Measurements from ENCODE around the gene TAF9.
A peak's percentile ranks its signal among the peaks of the same experiment; 100 is the strongest.
"Not testable (repeated sequence)": the region's sequence is repeated elsewhere in the genome, so short reads cannot be mapped to it uniquely, and the experiment has no call there.

Gene TAF9, protein sequence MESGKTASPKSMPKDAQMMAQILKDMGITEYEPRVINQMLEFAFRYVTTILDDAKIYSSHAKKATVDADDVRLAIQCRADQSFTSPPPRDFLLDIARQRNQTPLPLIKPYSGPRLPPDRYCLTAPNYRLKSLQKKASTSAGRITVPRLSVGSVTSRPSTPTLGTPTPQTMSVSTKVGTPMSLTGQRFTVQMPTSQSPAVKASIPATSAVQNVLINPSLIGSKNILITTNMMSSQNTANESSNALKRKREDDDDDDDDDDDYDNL

DNA sequence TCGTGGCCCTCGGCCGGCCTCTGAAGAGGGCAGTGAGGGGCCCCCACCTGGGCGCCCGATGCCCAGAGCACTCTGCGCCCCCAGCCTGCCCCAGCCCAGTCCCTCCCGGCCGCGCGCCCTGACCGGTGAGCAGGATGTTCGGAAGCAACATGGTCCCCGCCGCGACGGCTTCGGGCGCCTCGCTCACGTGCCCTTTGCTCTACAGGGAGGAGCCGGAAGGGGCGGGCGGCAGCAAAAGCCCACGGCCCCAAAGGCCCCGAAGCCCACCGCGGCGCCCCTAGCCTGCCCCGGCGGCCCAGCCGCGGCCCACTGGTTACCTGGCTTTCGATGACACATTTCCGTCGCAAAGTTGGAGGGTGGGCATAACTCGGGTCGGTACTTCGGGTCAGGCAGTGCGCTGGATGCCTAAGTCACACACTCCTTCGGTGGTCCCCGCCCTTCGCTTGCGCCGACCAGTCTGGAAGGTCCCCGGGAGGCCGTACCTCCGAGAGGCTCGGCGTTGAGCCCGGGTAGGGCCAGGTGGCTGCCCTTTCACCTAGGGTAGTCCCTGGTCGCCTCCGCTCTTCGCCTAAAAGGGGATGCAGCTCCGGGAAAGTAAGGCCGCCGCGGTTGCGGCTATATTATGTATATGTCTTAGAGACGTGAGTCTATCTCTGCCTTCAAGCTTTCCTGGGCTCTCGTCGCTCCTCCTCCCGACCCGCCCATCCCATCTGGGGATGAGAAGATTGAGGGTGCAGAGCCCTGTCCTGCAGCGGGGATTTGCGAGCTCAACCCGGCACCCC, at the start of gene TAF9, which contains the start of the genes AK6 and RAD17:
TSS of gene TAF9 (minus strand) at position 181 of the 782 bp plus-strand sequence. CDS start 3,783 bp downstream, outside the sequence.
TSS of gene AK6 (minus strand) at position 181 of the 782 bp plus-strand sequence. CDS start at position 151, 30 bp downstream.
TSS of gene RAD17 (plus strand) at position 479 of the 782 bp plus-strand sequence. CDS start 2,391 bp downstream, outside the sequence.
- peak; percentile 73 for DNase-seq (ENCODE audit: low read depth)

DNA sequence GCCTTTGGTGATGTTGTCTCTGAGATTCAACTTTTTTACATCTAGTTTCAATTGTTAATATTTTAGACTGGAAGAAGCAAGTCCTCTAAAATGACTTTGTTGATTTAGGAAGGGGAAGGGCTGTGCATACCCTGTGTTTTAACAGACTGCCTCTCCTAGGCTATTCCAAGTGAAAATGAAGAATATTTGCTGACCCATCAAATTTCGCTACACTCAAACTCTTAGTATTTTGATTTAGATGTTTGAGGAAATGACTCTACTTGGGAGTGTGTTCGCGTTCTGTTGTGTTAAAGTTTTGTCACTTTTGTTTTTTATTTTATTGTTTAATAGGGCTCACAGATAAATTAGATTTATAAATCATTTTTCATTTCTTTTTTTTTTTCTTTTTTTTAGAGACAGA, 49.2 kb upstream of the TAF9 start:
- no peak for DNase-seq (ENCODE audit: low read depth)

GRCh38 chr5:69416699-69417098, 47.4 kb upstream of the TAF9 start:
- DNase-seq (ENCODE audit: low read depth), result no peak

DNA sequence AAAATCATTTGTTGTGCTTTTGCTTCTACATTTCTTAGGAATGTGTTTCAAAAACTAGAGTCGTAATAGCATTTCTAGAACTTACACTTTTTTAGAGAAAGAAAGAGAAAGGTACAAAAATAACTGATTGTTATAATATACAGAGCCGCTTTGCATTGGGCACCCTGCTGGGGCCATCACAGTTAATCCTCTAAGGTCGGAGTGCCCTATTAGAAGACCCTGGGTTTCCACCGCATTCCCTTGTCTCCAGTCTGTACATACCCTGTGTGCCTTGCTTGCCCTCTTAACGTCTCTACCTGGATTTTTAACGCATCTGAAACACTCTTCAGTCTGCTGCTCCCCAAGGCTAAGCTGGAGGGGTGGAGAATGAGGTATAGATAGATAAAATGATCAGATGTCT, 46.9 kb upstream of the TAF9 start:
- no peak for DNase-seq (ENCODE audit: low read depth)

GRCh38 chr5:69415584-69415958, 46.3 kb upstream of the TAF9 start:
- DNase-seq (ENCODE audit: low read depth), result no peak

DNA sequence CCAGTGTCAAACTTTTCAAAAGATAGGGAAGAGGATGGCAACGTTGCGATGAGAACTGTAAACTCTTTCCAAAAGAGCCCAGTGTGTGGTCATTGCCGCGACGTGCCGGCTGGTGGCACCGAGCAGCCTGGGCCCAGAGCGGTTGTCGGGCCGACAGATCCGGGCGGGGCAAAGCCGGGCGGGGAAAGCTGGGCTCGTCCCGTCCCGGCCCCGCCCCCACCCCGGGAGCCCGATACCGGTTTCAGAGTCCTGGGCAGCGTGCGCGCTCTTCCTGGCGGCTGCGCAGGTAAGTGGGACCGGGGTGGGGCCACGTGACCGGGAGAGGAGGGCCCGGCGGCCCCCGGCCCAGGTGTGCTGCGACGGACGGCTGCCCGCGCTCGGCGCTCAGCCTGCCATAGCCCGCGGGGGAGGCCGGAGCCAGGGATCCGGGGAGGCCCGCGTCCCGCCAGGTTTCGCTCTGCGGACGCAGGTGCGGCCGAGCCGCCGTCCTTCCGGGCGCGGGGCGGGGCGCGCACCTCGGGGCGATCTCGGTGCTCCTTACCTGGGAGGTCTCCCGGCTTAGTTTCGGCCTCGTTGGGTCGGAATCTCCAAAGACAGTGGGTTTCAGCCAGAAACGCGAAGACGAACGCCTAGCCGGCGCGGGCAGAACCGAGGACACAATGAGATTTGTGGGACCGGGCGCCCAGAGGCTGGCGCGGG, 45.7 kb upstream of the TAF9 start, which contains the start of gene MARVELD2:
TSS of gene MARVELD2 (plus strand) at position 232 of the 699 bp plus-strand sequence. CDS start 4,270 bp downstream, outside the sequence.
- no peak for DNase-seq (ENCODE audit: low read depth)

GRCh38 chr5:69404659-69405330, 35.5 kb upstream of the TAF9 start:
- DNase-seq (ENCODE audit: low read depth), result no peak

GRCh38 chr5:69378376-69378775, 9.1 kb upstream of the TAF9 start:
- no peak for DNase-seq (ENCODE audit: low read depth)

DNA sequence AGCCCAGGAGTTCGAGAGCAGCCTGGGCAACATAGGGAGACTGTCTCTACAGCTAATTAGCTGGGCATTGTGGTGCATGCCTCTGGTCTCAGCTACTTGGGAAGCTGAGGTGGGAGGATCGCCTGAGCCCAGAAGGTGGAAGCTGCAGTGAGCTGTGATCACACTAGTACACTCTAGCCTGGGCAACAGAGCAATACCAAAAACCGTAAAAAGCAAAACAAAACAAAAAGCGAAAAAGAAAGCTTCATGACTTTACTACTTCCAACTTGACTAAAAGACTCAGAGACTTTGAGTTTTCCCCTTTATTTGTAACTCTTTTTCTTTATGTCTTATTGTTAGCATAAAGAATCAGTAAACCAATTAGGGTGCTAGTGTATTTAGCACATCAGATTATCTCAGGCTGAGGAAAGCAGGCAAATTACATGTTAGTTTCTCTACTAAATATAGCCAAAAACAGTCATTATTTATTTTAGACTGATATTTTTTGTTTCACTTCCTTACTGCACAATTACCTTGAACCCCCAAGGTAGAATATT, 5.7 kb upstream of the TAF9 start:
- DNase-seq (ENCODE audit: low read depth), result no peak

DNA sequence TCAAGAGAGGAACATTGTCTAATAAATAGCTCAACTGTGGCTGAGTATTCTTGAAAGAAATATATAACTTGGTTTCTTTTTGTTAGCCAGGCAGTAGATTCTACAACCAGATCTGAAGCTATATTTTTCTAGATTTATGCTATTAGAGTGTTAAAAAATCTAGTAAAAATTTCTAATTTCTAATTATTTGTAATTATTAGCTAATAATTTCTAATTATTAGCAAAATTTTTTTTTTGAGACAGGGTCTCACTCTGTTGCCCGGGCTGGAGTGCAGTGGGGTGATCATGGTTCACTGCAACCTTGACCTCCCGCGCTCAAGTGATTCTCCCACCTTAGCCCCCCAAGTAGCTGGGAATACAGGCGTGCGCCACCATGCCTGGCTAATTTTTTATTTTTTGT, 3.1 kb upstream of the TAF9 start:
- DNase-seq (ENCODE audit: low read depth), result no peak

GRCh38 chr5:69370335-69370734, 1.0 kb upstream of the TAF9 start:
- DNase-seq (ENCODE audit: low read depth), result not testable (repeated sequence)

- peak; percentile 24 for DNase-seq (ENCODE audit: low read depth)
Measured at GRCh38 chr5:69368458-69369339, 621 bp downstream of the TAF9 start.

DNA sequence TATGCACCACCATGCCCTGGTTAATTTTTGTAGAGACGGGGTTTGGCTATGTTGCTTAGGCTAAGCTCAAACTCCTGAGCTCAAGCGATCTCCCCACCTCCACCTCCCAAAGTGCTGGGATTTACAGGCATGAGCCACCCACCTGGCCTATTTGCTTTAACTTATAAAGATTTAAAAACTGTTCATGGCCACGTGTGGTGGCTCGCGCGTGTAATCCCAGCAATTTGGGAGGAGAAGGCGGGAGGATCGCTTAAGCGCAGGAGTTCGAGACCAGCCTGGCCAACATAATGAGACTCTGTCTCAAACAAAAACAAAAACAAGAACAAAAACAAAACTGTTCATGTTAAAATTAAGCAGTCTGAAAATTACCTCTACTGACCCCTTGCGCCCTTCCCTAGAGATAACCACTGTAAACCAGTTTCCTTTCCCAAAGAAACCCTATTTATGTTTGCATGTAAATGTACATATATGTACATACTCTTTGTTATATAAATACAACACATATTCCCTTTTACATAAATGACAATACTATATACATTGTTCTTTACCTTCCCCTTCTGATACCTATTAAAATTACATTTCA, 1.5 kb downstream of the TAF9 start:
- DNase-seq (ENCODE audit: low read depth), result no peak

- DNase-seq (ENCODE audit: low read depth), result no peak
Measured at GRCh38 chr5:69364850-69365249, 4.5 kb downstream of the TAF9 start.

- peak; percentile 9 for DNase-seq (ENCODE audit: low read depth)
Measured at GRCh38 chr5:69364414-69364813, 4.9 kb downstream of the TAF9 start.

DNA sequence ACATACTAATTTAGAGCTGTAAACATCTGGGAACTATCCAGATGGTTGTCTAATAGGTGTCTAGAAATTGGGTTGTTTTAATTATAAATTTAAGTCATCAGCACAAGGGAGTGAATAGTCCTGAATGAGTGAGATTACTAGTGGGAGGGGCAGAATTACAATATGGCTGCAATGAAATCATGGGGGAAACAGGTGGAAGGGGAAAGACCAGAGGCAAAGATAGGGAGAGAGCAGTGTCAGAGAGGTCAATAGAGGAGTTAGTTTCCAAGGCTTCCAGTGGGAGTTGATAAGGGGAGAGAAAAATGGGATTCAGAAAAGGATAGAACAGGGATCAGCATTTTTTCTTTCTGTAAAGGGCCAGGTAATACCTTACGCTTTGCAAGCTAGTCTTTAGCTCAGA, 8.9 kb downstream of the TAF9 start:
- DNase-seq (ENCODE audit: low read depth), result no peak

DNA sequence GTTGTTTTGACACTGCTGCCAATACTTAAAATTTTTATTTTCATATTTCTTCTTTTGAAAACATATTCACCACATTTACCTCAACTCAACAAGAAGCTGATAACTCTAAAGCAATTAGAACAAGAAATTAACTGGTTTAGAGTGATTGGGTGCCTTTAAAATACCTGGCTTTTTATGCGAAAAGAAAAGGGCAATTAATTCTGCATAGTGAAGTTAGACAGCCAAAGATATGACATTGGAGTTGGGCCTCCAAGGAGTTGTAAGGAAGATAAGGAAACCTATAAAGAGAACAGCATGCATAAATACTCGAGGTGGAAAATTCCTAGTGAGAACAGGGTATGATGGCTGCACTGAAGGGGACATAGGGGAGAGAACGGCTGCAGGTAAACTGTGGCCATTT, 9.6 kb downstream of the TAF9 start:
- DNase-seq (ENCODE audit: low read depth), result no peak

DNA sequence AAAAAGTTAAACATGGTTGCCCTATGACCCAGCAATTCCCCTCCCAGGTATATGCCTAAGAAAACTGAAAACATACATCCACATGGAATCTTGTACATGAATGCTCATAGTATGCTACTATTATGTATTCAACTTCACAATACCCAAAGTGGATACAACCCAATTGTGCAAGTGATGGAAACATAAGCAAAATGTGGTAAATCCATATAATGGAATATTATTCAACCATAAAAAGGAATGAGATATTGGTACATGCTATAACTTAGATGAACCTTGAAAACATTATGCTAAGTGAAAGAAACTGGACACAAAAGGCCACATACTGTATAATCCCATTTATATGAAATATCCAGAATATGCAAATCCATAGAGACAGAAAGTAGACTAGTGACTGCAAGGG, 18.7 kb downstream of the TAF9 start:
- DNase-seq (ENCODE audit: low read depth), result no peak

DNA sequence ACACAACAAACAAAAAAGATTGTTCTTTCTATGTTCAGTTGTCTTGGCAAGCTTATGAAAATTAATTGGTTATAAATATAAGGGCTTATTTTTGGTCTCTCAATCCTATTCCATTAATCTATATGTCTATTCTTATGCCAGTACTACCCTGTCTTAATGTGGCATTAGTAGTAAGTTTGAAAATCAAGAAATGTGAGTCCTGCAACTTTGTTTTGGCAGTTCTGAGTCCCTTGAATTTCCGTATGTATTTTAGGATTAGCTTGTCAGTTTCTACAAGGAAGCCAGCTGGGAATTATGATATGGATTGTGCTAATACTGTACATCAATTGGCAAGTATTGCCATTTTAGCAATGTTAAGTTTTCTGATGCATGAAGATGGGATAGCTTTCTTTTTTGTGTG, 26.2 kb downstream of the TAF9 start:
- DNase-seq (ENCODE audit: low read depth), result no peak

GRCh38 chr5:69341520-69342161, 27.7 kb downstream of the TAF9 start:
- DNase-seq (ENCODE audit: low read depth), result no peak
